Measurements from ENCODE around the gene NDUFV1. TPM values are rescaled to one million over a fixed set of nuclear protein-coding genes. Genes with fewer than 3 reads are reported as not detected.

The NDUFV1 gene
- total RNA-seq: 100 to 1,000 TPM; 176 to 439 (median 297) TPM
- polyA plus RNA-seq: 100 to 1,000 TPM in 2 of 3 donors, 10 to 100 TPM in 1; 84.2 to 231 (median 227) TPM
- long read RNA-seq, donor 1, transcript NDUFV1-228 (2 exons, 573 nt): minor isoform, 8 of 191 reads
- long read RNA-seq, donor 1, transcript NDUFV1-201 (10 exons, 1,596 nt): major isoform, 52 of 191 reads
- long read RNA-seq, donor 1, partial matches to known transcripts: 120 of 191 reads
- long read RNA-seq, donor 1, other reads (novel, unspliced or antisense): 5 of 191 reads
- long read RNA-seq, donor 2, transcript NDUFV1-201 (10 exons, 1,596 nt): major isoform, 40 of 130 reads
- long read RNA-seq, donor 2, partial matches to known transcripts: 84 of 130 reads
- long read RNA-seq, donor 2, other reads (novel, unspliced or antisense): 0 of 130 reads
- long read RNA-seq, donor 3, transcript NDUFV1-201 (10 exons, 1,596 nt): major isoform, 34 of 71 reads
- long read RNA-seq, donor 3, partial matches to known transcripts: 28 of 71 reads
- long read RNA-seq, donor 3, other reads (novel, unspliced or antisense): 5 of 71 reads
- long read RNA-seq, donor 4, transcript NDUFV1-201 (10 exons, 1,596 nt): major isoform, 132 of 155 reads
- long read RNA-seq, donor 4, partial matches to known transcripts: 7 of 155 reads
- long read RNA-seq, donor 4, other reads (novel, unspliced or antisense): 14 of 155 reads
- long read RNA-seq, donor 5, transcript NDUFV1-201 (10 exons, 1,596 nt): major isoform, 413 of 489 reads
- long read RNA-seq, donor 5, partial matches to known transcripts: 31 of 489 reads
- long read RNA-seq, donor 5, other reads (novel, unspliced or antisense): 37 of 489 reads
- long read RNA-seq, donor 6, transcript NDUFV1-201 (10 exons, 1,596 nt): major isoform, 131 of 145 reads
- long read RNA-seq, donor 6, partial matches to known transcripts: 7 of 145 reads
- long read RNA-seq, donor 6, other reads (novel, unspliced or antisense): 7 of 145 reads
- long read RNA-seq, donor 7, transcript NDUFV1-201 (10 exons, 1,596 nt): major isoform, 24 of 71 reads
- long read RNA-seq, donor 7, partial matches to known transcripts: 39 of 71 reads
- long read RNA-seq, donor 7, other reads (novel, unspliced or antisense): 0 of 71 reads
- long read RNA-seq, donor 8, transcript NDUFV1-210 (3 exons, 594 nt): minor isoform, 6 of 246 reads
- long read RNA-seq, donor 8, transcript NDUFV1-201 (10 exons, 1,596 nt): major isoform, 82 of 246 reads
- long read RNA-seq, donor 8, partial matches to known transcripts: 143 of 246 reads
- long read RNA-seq, donor 8, other reads (novel, unspliced or antisense): 7 of 246 reads
- long read RNA-seq, donor 9, transcript NDUFV1-228 (2 exons, 573 nt): minor isoform, 7 of 78 reads
- long read RNA-seq, donor 9, transcript NDUFV1-201 (10 exons, 1,596 nt): major isoform, 32 of 78 reads
- long read RNA-seq, donor 9, partial matches to known transcripts: 31 of 78 reads
- long read RNA-seq, donor 9, other reads (novel, unspliced or antisense): 0 of 78 reads
- long read RNA-seq, donor 10, transcript NDUFV1-201 (10 exons, 1,596 nt): major isoform, 24 of 115 reads
- long read RNA-seq, donor 10, partial matches to known transcripts: 84 of 115 reads
- long read RNA-seq, donor 10, other reads (novel, unspliced or antisense): 0 of 115 reads

GRCh38 chr11:67606492-67607295 lies at the start of gene NDUFV1:
Gene NDUFV1 (plus strand): TSS chr11:67606936. CDS start chr11:67607005, 69 bp downstream.
- Histone ChIP-seq H3K4me1 (replicated peaks in 1 of 2) (peaks cover 13 to 14% of the 10 kb centered on the region in 2 donors), H3K27me3 (no peaks in the 10 kb centered on the region), H3K9me3 (replicated peaks in 1 of 3) (no peaks in the 10 kb centered on the region), H3K27ac (peak within 1 kb of the TSS in 4 of 5 donors; percentile 62 to 82 (median 69)), H3K36me3 (replicated peaks in 1 of 2) (peaks cover 0 to 33% of the 10 kb centered on the region in 2 donors), H3K4me3 (peak within 1 kb of the TSS; percentile 92 to 99 (median 96))
- DNase-seq: peak; percentile 95 to 98 (median 97)
- intact Hi-C loops (cut with DNase I): no loop called here
- WGBS, 4 donors: 0% methylated on average over 17 to 69 of the region's 69 CpGs; no CpG with 5 or more reads in 1 of the 4 donors
- TF ChIP-seq, protein P1, sequence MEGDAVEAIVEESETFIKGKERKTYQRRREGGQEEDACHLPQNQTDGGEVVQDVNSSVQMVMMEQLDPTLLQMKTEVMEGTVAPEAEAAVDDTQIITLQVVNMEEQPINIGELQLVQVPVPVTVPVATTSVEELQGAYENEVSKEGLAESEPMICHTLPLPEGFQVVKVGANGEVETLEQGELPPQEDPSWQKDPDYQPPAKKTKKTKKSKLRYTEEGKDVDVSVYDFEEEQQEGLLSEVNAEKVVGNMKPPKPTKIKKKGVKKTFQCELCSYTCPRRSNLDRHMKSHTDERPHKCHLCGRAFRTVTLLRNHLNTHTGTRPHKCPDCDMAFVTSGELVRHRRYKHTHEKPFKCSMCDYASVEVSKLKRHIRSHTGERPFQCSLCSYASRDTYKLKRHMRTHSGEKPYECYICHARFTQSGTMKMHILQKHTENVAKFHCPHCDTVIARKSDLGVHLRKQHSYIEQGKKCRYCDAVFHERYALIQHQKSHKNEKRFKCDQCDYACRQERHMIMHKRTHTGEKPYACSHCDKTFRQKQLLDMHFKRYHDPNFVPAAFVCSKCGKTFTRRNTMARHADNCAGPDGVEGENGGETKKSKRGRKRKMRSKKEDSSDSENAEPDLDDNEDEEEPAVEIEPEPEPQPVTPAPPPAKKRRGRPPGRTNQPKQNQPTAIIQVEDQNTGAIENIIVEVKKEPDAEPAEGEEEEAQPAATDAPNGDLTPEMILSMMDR (IDR thresholded peaks at IDR 0.05): peak; percentile 42 to 73 (median 58)
- TF ChIP-seq POLR2A (IDR thresholded peaks at IDR 0.05): peak; percentile 56 to 70

DNA sequence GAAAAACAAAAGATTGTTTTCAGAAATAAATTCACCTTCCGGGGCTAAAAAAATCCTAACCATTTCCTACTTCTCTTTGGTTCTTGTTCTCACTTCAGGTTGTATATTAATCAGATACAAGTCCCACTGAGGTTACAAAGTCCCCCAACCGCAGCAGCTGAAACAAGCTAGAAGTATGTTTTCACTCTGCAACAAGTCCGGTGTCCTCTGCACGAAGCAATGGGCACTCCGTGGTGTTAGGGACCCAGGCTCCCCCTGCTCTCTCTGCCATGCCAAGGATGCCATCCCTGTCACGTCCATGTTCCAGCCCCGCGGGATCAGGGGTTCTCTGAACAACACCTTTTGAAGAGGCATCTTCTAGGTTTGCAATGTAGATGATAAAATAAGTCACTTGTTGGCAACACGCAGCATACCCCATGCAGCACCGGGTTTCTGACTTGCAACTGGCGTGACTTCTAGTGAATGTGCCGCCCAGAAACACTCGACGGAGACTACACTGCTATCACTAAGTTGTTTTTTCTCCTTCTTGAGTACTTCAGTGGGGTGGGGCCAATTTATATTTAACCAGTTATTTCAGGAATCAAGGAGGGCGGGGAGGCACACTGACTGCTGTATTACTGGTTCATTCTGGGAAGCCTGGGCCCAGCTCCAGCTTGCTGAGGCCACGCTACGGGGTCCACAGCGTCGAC lies 48.5 kb upstream of the NDUFV1 start:
- WGBS, 4 donors: 68 to 78% (median 71%) methylated on average over 17 to 19 of the region's 19 CpGs
- Histone ChIP-seq H3K4me1 (replicated peaks in 1 of 2) (peaks cover 2 to 3% of the 10 kb centered on the region in 2 donors), H3K4me3 (no peak overlapping the region), H3K27me3 (no peaks in the 10 kb centered on the region), H3K9me3 (replicated peaks in 1 of 3) (no peaks in the 10 kb centered on the region), H3K36me3 (replicated peaks in 1 of 2) (no peaks in the 10 kb centered on the region), H3K27ac (no peak overlapping the region)
- TF ChIP-seq POLR2A (IDR thresholded peaks at IDR 0.05): no peak
- TF ChIP-seq, protein P1 (IDR thresholded peaks at IDR 0.05): no peak
- intact Hi-C loops (cut with DNase I): no loop called here
- no peak for DNase-seq

DNA sequence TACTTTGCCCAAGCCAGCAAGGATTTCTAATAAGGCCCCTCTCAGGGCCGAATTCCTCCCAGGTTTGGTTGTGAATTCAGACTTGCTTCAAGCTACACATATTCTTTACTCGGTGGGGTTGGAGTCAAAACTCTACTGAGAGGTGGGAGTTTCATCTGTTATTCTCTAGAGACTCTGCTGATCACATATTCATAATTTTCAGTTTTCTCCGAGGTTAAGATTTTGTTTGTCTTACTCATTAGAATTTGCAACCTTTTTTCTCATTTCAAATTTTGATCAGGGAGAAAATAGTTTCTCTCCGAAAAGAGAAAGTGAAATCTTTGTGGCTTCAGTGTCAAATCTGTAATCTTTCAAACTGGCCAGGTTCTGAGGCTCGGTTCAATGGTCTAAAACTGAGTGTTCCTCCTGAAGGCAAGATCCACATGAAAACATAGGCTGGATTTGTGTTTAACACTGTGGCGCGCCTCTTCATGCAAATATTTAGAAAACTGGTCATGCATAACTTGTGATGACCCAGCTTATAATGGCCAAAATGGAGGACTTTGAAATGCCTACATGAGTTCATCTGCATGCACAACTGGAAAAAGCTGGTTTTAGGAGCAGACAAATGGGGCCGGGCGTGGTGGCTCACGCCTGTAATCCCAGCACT lies 44.6 kb upstream of the NDUFV1 start:
- 78 to 79% (median 78%) methylated on average over 10 of the region's 10 CpGs for WGBS, 4 donors
- no peaks in the 10 kb centered on the region for H3K36me3 ChIP-seq (replicated peaks in 1 of 2)
- intact Hi-C loops (cut with DNase I): no loop called here
- H3K27ac ChIP-seq: no peak overlapping the region
- TF ChIP-seq POLR2A (IDR thresholded peaks at IDR 0.05): no peak
- TF ChIP-seq, protein P1 (IDR thresholded peaks at IDR 0.05): no peak
- DNase-seq: no peak
- H3K27me3 ChIP-seq: no peaks in the 10 kb centered on the region
- H3K4me1 ChIP-seq (replicated peaks in 1 of 2): peaks cover 11 to 12% of the 10 kb centered on the region in 2 donors
- no peak overlapping the region for H3K4me3 ChIP-seq
- H3K9me3 ChIP-seq (replicated peaks in 1 of 3): no peaks in the 10 kb centered on the region
